OCI-LY7 (cell line): ENCODE measurements around the gene RRAGD. TPM values are rescaled to one million over a fixed set of nuclear protein-coding genes. Genes with fewer than 3 reads are reported as not detected.

ENCODE experiments used
- BruUV-seq: library from RNA; stranded (reverse); fragments of 400-500 nt; replicated peaks from 2 replicates; lab custom pipeline; 2021; lab: Mats Ljungman, UMichigan
- CTCF ChIA-PET: fragments of 300-600 bp; sonication (Branson Sonifier 250); formaldehyde crosslinking; loops from one replicate; lab custom pipeline; 2022; ENCODE audit warnings: antibody characterized with exemption; ENCODE audit not compliant: unreplicated experiment; lab: Charles Lee
- POLR2A ChIA-PET: fragments of 300-600 bp; sonication (Branson Sonifier 250); formaldehyde crosslinking; loops from one replicate; lab custom pipeline; 2022; ENCODE audit warnings: antibody characterized with exemption; lab: Charles Lee
- DNase-seq: peaks from one replicate; pipeline ENCODE4 v3.0.0-alpha.2; 2015; ENCODE audit warnings: low spot score
- H2AFZ ChIP-seq: fragments of 200-600 bp; sonication (generic), shearing (Covaris generic); 2 replicates; pipeline ENCODE4 v1.6.1; 2014; ENCODE audit warnings: mild to moderate bottlenecking, antibody characterized with exemption, low read length, moderate library complexity
- H3K27ac ChIP-seq: fragments of 200-600 bp; sonication (generic); 2 replicates; pipeline ENCODE4 v1.5.1; 2014; ENCODE audit warnings: mixed run types, low read depth, mild to moderate bottlenecking, moderate library complexity, low read length, inconsistent platforms; ENCODE audit not compliant: poor library complexity, severe bottlenecking
- H3K36me3 ChIP-seq: fragments of 200-600 bp; sonication (generic); 2 replicates; pipeline ENCODE4 v1.6.1; 2014; ENCODE audit warnings: mild to moderate bottlenecking, antibody characterized with exemption, low read length, moderate library complexity, mixed read lengths; ENCODE audit not compliant: insufficient read depth
- H3K4me1 ChIP-seq: fragments of 200-600 bp; sonication (generic); 2 replicates; pipeline ENCODE4 v1.5.1; 2014; ENCODE audit warnings: mild to moderate bottlenecking, low read length; ENCODE audit not compliant: insufficient read depth, poor library complexity, severe bottlenecking
- H3K4me2 ChIP-seq: fragments of 200-600 bp; sonication (generic); 2 replicates; pipeline ENCODE4 v1.6.1; 2014; ENCODE audit warnings: mild to moderate bottlenecking, low read length
- H3K4me3 ChIP-seq: fragments of 200-600 bp; sonication (generic); 2 replicates; pipeline ENCODE4 v1.5.1; 2014; ENCODE audit warnings: mild to moderate bottlenecking, low read depth, low read length; ENCODE audit not compliant: poor library complexity, severe bottlenecking
- H3K79me2 ChIP-seq: fragments of 200-600 bp; sonication (generic); 2 replicates; pipeline ENCODE4 v1.6.1; 2016; ENCODE audit warnings: low read depth, mild to moderate bottlenecking, low read length, moderate library complexity, mixed read lengths; ENCODE audit not compliant: insufficient read depth
- H3K9me2 ChIP-seq: fragments of 200-600 bp; sonication (generic); 2 replicates; pipeline ENCODE4 v1.6.1; 2016; ENCODE audit warnings: mild to moderate bottlenecking, low read length, mixed read lengths; ENCODE audit not compliant: insufficient read depth
- H3K9me3 ChIP-seq: fragments of 200-600 bp; sonication (generic); 2 replicates; pipeline ENCODE4 v1.6.1; 2014; ENCODE audit warnings: mild to moderate bottlenecking, mixed run types, low read length, mixed read lengths
- H4K20me1 ChIP-seq: fragments of 200-600 bp; sonication (generic); 2 replicates; pipeline ENCODE4 v1.6.1; 2014; ENCODE audit warnings: mild to moderate bottlenecking, antibody characterized with exemption, low read length, moderate library complexity, mixed read lengths; ENCODE audit not compliant: insufficient read depth
- CTCF ChIP-seq: fragments of 200-600 bp; sonication (generic); conservative IDR thresholded peaks from 2 replicates; pipeline ENCODE4 v1.5.1; 2014; ENCODE audit warnings: mild to moderate bottlenecking, antibody characterized with exemption, low read length, moderate library complexity, mixed read lengths
- EZH2phosphoT487 ChIP-seq: fragments of 200-600 bp; sonication (generic); IDR thresholded peaks from 2 replicates; pipeline ENCODE4 v1.6.1; 2018; ENCODE audit warnings: low read depth, borderline replicate concordance, mild to moderate bottlenecking, mixed run types, antibody characterized with exemption, low read length, moderate library complexity, mixed read lengths
- intact Hi-C: fragments of 100-400 bp; cut with micrococcal nuclease; formaldehyde crosslinking; loops from one replicate; pipeline ENCODE4 v1.10.0; 2022; ENCODE audit not compliant: unreplicated experiment
- total RNA-seq, 2 experiments: library from RNA; depleted of rRNA in 1 of 2; stranded (reverse); fragments of >200 nt in 1 of 2; shearing (Covaris generic) in 1 of 2; gene quantifications; 2 replicates each; pipeline ENCODE4 v1.2.3, GENCODE V29; 2014 to 2022

The RRAGD gene
- total RNA-seq, 2 experiments from 2014 or later: 6.2 to 17.6 TPM

- Histone ChIP-seq H3K79me2 (peaks cover 16% of the 10 kb centered on the region; the same call in 1 of the 2 replicates), H3K4me3 (no peak overlapping the region), H4K20me1 (no peaks in the 10 kb centered on the region), H2AFZ (no peak overlapping the region), H3K27ac (no peak overlapping the region), H3K9me3 (0 out of 2 replicates have a peak, but pooled peaks cover 6% of the 10 kb centered on the region), H3K4me1 (peaks cover 19% of the 10 kb centered on the region), H3K9me2 (no peaks in the 10 kb centered on the region), H3K4me2 (no peak overlapping the region), H3K36me3 (peaks cover 97% of the 10 kb centered on the region)
- ChIA-PET CTCF (no interaction called here), POLR2A (interaction anchor here (0.9 kb wide), 1 partner anchor 9 kb away, joined by 3 read pairs; no protein-coding TSS in a partner anchor)
- intact Hi-C loops: no loop called here
- no TSS peak for BruUV-seq
- DNase-seq: no peak
- no peak for TF ChIP-seq CTCF
- no peak for TF ChIP-seq EZH2phosphoT487
Measured at GRCh38 chr6:89321131-89321970, 90.7 kb downstream of the RRAGD start.

GRCh38 chr6:89320012-89320559 is 92.0 kb downstream of the RRAGD start:
- Histone ChIP-seq H3K9me3 (0 out of 2 replicates have a peak, but pooled peaks cover 6% of the 10 kb centered on the region), H3K4me1 (peaks cover 19% of the 10 kb centered on the region), H3K4me2 (no peak overlapping the region), H3K4me3 (no peak overlapping the region), H2AFZ (no peak overlapping the region), H3K36me3 (peaks cover 98% of the 10 kb centered on the region), H4K20me1 (no peaks in the 10 kb centered on the region), H3K79me2 (peaks cover 16% of the 10 kb centered on the region; the same call in 1 of the 2 replicates), H3K27ac (no peak overlapping the region), H3K9me2 (no peaks in the 10 kb centered on the region)
- no peak for DNase-seq
- TF ChIP-seq CTCF: no peak
- no peak for TF ChIP-seq EZH2phosphoT487
- intact Hi-C loops: no loop called here
- BruUV-seq: no TSS peak
- CTCF ChIA-PET: no interaction called here
- POLR2A ChIA-PET: interaction anchor here (0.7 to 0.9 kb wide), 3 partner anchors 7 to 30 kb away, joined by 3 read pairs; no protein-coding TSS in a partner anchor
